Activated naive CD4-positive, alpha-beta T cell treated with anti-CD3 and anti-CD28 coated beads, Interleukin-2, amount 50 U/mL, for 72 hours (primary cell): ENCODE results near the gene STX5. TPM values are rescaled to one million over a fixed set of nuclear protein-coding genes. Genes with fewer than 3 reads are reported as not detected.
A peak's percentile ranks its signal among the peaks of the same experiment; 100 is the strongest.
"Not testable (repeated sequence)": the region's sequence is repeated elsewhere in the genome, so short reads cannot be mapped to it uniquely, and the experiment has no call there.

Experiments used
- ATAC-seq, 2 donors: fragments of 150-1000 bp; cut with Tn5 transposase; 2 replicates each; pipeline ENCODE4 v1.10.0; 2021; ENCODE audit warnings: mild to moderate bottlenecking in 2 of 2, moderate library complexity in 2 of 2
- DNase-seq, 2 donors: peaks; one replicate each; pipeline ENCODE4 v3.0.0; 2021 to 2022; ENCODE audit warnings: low spot score in 2 of 2
- H3K27ac Mint-ChIP-seq, 2 donors: one replicate each; pipeline ENCODE4 v1.8.0; 2022; ENCODE audit warnings: mild to moderate bottlenecking in 2 of 2, mixed read lengths in 2 of 2
- H3K36me3 Mint-ChIP-seq, 2 donors: one replicate each; pipeline ENCODE4 v1.8.0; 2022; ENCODE audit warnings: mixed read lengths in 2 of 2
- H3K9me3 Mint-ChIP-seq, 2 donors: one replicate each; pipeline ENCODE4 v1.8.0; 2022; ENCODE audit warnings: mixed read lengths in 2 of 2
- total RNA-seq, 2 donors: library from RNA; stranded (reverse); gene quantifications; one replicate each; pipeline ENCODE4 v1.2.3, GENCODE V29; 2022

The STX5 gene
- total RNA-seq, 2 donors from 2014 or later = 23.0 to 61.3 TPM

DNA sequence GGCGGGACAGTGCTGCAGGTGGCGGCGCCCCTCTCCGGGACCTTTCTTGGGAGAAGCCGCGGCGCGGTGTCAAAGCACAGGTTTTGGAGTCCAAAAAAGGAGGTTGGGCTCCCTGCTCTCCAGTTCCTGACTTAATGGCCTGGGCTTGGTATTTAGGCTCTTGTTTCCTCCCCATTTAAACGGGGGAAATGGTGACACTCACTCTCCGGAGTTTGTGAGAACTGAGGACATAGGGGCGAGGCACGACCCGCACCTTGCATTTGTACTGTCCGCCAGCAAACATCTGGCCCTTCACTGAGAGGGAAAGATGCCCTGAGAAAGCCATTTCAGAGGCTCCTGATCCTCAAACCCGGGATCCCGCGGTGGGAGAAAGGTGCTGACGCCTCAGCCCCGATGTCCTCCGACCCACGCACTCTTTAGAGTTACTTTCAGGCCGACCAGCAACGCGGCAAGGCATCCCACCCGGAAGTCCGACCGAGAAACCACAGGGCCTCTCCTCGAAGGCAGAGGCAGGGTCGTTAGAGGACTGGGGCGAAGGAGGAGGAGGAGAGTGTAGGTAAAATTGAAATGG, 10.4 kb upstream of the STX5 start:
- ATAC-seq (no peak), DNase-seq (peak; percentile 46 to 75)
- Mint-ChIP-seq H3K27ac (no peak overlapping the region), H3K9me3 (no peaks in the 10 kb centered on the region), H3K36me3 (peaks cover 18 to 19% of the 10 kb centered on the region in 2 donors)

GRCh38 chr11:62841361-62842170, 9.7 kb upstream of the STX5 start:
- Mint-ChIP-seq H3K36me3 (peaks cover 18 to 19% of the 10 kb centered on the region in 2 donors), H3K9me3 (no peaks in the 10 kb centered on the region), H3K27ac (no peak overlapping the region)
- peak; percentile 86 to 87 for DNase-seq
- peak; percentile 76 to 78 for ATAC-seq

DNA sequence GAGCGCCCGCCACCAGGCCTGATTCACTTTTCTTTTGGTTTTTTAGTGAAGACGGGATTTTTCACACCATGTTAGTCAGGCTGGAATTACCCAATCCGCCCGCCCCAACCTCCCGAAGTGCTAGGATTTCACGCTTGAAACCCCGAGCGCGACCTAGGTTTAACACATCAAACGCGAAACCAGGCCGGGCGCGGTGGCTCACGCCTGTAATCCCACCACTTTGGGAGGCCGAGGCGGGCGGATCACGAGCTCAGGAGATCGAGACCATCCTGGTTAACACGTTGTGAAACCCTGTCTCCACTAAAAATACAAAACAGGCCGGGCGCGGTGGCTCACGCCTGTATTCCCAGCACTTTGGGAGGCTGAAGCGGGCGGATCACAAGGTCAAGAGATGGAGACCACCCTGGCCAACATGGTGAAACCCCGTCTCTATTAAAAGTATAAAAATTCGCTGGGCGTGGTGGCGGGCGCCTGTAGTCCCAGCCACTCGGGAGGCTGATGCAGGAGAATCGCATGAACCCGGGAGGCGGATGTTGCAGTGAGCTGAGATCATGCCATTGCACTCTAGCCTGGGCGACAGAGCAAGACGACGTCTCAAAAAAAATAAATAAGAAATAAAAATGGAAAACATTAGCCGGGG, 9.0 kb upstream of the STX5 start:
- peak; percentile 39 to 40 for ATAC-seq

GRCh38 chr11:62839050-62839945, 7.4 kb upstream of the STX5 start, which contains the start of gene WDR74:
Gene WDR74, minus strand, starts transcription at chr11:62839590. Its CDS starts 20 bp downstream, at chr11:62839570.
- H3K9me3 Mint-ChIP-seq = no peaks in the 10 kb centered on the region
- peaks cover 18 to 19% of the 10 kb centered on the region in 2 donors for H3K36me3 Mint-ChIP-seq
- ATAC-seq (peak; percentile 45 to 50), DNase-seq (peak; percentile 81 to 90)
- peak within 1 kb of the TSS in 1 of 2 donors; percentile 87 for H3K27ac Mint-ChIP-seq

More for the DNA sequence above, 9.0 kb upstream of the STX5 start:
- H3K9me3 Mint-ChIP-seq, H3K27ac Mint-ChIP-seq: not testable (repeated sequence)
- peaks cover 18 to 19% of the 10 kb centered on the region in 2 donors for H3K36me3 Mint-ChIP-seq
- DNase-seq = peak; percentile 75 to 92

DNA sequence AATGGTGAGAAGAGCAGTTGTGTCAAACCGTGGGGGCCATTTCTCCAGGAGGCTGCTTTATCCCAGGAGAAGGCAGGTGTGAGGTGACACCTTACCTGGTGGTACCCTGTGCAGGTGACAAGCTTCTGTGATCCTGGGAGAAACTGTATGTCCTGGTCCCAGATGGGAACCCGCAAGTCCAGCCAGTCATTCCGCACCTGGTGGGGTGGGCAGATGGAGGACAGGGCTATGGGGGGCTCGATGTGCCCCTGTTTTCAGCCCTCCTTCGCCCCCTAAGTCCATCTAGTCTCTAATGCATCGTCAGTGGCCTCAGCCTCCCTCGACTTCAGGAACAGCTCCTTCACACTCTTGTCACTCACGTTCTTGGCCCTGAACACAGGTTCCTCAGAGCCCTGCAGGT, 3.5 kb upstream of the STX5 start:
- Mint-ChIP-seq H3K36me3 (peaks cover 22 to 31% of the 10 kb centered on the region in 2 donors), H3K9me3 (no peaks in the 10 kb centered on the region), H3K27ac (no peak overlapping the region)
- no peak for DNase-seq
- no peak for ATAC-seq

DNA sequence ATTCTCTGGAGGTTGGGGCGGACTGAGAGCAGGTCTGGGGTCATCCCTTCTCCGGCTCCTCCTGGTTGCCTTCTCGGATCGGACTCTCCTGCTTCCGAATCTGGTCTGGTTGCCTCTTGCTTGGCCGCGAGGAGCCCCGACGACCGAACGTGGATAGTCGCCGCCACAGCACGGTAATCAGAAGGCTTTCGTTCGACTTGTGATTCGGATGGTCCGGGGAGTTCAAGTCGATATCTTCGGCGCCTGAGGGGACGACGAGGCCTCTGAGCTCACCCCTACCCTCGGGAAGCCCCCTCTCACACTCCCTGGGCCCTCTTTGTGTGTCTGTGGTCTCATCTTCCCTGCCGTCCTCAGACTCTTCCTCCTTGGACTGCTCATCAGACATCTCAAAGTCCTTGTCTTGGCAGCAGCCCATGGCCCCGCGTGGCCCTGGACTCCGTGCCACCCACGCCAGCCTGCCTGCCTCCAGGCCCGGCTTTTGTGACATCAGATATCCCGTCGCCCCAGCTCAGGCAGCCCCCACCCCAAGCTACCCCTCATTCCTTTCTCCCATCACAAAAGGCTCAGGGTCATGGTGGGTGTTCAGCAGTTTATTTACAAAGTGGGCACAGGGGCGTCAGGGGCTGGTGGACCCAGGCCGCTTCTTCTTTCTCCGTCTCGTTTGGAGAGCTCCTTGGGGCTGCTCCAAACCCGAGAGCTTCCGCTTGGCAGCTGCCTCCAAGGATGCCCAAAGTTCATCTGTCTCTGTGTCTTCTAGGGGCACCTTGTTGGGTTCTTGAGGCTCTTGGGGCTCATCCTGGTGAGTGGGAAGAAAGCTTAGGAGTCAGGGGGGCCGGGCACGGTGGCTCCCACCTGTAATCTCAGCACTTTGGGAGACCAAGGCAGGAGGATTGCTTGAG, 734 bp upstream of the STX5 start, which contains the start of gene TEX54:
Gene TEX54, minus strand, starts transcription at position 506 of the 899 bp plus-strand sequence.
- Mint-ChIP-seq H3K9me3 (no peaks in the 10 kb centered on the region), H3K27ac (peak within 1 kb of the TSS; percentile 95 to 100), H3K36me3 (peaks cover 8 to 15% of the 10 kb centered on the region in 2 donors)
- DNase-seq (peak in 1 of 2 donors; percentile 20), ATAC-seq (peak; percentile 0 to 1)

GRCh38 chr11:62830904-62831519, 839 bp downstream of the STX5 start:
- ATAC-seq = no peak
- no peak for DNase-seq
- H3K27ac Mint-ChIP-seq = peak overlapping the region; percentile 95 to 100
- H3K9me3 Mint-ChIP-seq = no peaks in the 10 kb centered on the region
- peaks cover 4 to 11% of the 10 kb centered on the region in 2 donors for H3K36me3 Mint-ChIP-seq

DNA sequence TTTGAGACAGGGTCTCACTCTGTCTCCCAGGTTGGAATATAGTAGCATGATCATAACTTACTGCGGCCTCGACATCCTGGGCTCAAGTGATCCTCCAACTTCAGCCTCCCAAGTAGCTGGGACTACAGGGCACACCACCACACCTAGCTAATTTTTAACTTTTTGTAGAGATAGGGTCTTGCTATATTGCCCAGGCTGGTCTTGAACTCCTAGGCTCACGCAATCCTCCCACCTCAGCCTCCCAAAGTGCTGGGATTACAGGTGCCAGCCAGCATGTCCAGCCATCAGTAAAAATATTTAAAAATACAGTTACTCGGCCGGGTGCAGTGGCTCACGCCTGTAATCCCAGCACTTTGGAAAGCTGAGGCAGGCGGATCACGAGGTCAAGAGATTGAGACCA, 3.7 kb downstream of the STX5 start:
- H3K36me3 Mint-ChIP-seq = peaks cover 5 to 13% of the 10 kb centered on the region in 2 donors
- not testable (repeated sequence) for H3K27ac Mint-ChIP-seq, ATAC-seq, DNase-seq, H3K9me3 Mint-ChIP-seq

- ATAC-seq (no peak), DNase-seq (no peak)
- H3K36me3 Mint-ChIP-seq = peaks cover 5 to 8% of the 10 kb centered on the region in 2 donors
- H3K27ac Mint-ChIP-seq = peak overlapping the region; percentile 24 to 88
- no peaks in the 10 kb centered on the region for H3K9me3 Mint-ChIP-seq
These were observed 8.2 kb downstream of the STX5 start for GRCh38 chr11:62823677-62824076.

GRCh38 chr11:62817129-62817528, 14.7 kb downstream of the STX5 start:
- Mint-ChIP-seq H3K27ac (peak overlapping the region in 1 of 2 donors; percentile 52), H3K36me3 (no peaks in the 10 kb centered on the region), H3K9me3 (no peaks in the 10 kb centered on the region)
- no peak for DNase-seq
- ATAC-seq = no peak

- no peak overlapping the region for H3K27ac Mint-ChIP-seq
- ATAC-seq (no peak), DNase-seq (no peak)
- no peaks in the 10 kb centered on the region for H3K36me3 Mint-ChIP-seq
- H3K9me3 Mint-ChIP-seq = no peaks in the 10 kb centered on the region
These were observed 15.3 kb downstream of the STX5 start for GRCh38 chr11:62816557-62816956.

DNA sequence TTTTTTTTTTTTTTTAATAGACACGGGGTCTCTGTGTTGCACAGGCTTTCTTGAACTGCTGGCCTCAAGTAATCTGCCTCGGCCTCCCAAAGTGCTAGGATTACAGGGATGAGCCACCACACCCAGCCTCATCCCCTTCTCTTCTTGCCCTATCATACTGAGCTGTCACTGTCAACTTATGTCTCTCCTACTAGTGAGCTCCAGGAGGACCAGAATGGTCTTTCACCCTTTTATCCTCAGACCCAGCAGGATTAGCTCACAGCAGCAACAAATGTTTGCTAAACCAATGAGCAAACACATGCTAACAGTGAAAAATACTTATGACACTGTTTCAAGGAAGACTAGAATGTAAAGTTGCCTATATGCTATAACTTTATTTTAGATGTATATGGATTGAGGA, 20.2 kb downstream of the STX5 start:
- H3K27ac Mint-ChIP-seq = no peak overlapping the region

DNA sequence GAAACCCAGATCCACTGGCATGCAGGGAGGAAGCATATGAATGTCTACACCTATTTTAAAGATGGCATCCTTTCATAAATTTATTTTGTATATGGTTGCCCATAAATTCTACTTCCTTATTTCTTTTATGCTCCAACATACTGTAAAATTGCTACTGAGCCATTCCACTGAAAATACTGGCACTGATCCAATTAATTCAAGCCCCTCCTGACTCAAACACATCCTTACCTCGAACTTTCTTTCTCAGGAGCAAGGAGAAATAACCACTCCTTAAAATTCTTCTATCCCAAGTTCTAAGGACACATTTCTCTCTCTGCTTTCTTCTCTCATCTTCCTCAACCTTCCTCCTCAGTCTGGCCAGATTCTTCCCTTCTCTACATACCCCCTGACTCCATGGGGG, 21.1 kb downstream of the STX5 start:
- H3K27ac Mint-ChIP-seq = no peak overlapping the region
- ATAC-seq (no peak), DNase-seq (no peak)
- H3K9me3 Mint-ChIP-seq = no peaks in the 10 kb centered on the region
- H3K36me3 Mint-ChIP-seq = no peaks in the 10 kb centered on the region

More for the DNA sequence above, 20.2 kb downstream of the STX5 start:
- DNase-seq (no peak), ATAC-seq (no peak)
- Mint-ChIP-seq H3K9me3 (no peaks in the 10 kb centered on the region), H3K36me3 (no peaks in the 10 kb centered on the region)

- DNase-seq = no peak
- Mint-ChIP-seq H3K9me3 (no peaks in the 10 kb centered on the region), H3K27ac (peak overlapping the region in 1 of 2 donors; percentile 98), H3K36me3 (peaks cover 24 to 30% of the 10 kb centered on the region in 2 donors)
- ATAC-seq = no peak
These were observed 25.2 kb downstream of the STX5 start for GRCh38 chr11:62806611-62807121.
